GM23248 (cell line): ENCODE results near the gene KCNJ6.

Experiments used
- EZH2 ChIP-seq: fragments of 200-600 bp; sonication (generic); IDR thresholded peaks from 2 replicates; pipeline ENCODE4 v1.6.1; 2018; ENCODE audit warnings: antibody characterized with exemption, mild to moderate bottlenecking; ENCODE audit not compliant: insufficient read depth, poor library complexity, severe bottlenecking
- EZH2phosphoT487 ChIP-seq: fragments of 200-600 bp; sonication (generic); IDR thresholded peaks from 2 replicates; pipeline ENCODE4 v1.6.1; 2018; ENCODE audit warnings: antibody characterized with exemption, moderate library complexity, mild to moderate bottlenecking, low read depth; ENCODE audit not compliant: insufficient read depth

- TF ChIP-seq EZH2, result no peak
- no peak for TF ChIP-seq EZH2phosphoT487
Observed at GRCh38 chr21:37626320-37626719, 289.9 kb downstream of the KCNJ6 start.
